ENCODE measurements around the gene CDX1. TPM values are rescaled to one million over a fixed set of nuclear protein-coding genes. Genes with fewer than 3 reads are reported as not detected.

The CDX1 gene
- total RNA-seq, 2 donors from 2014 or later, result 299 to 498 TPM

DNA sequence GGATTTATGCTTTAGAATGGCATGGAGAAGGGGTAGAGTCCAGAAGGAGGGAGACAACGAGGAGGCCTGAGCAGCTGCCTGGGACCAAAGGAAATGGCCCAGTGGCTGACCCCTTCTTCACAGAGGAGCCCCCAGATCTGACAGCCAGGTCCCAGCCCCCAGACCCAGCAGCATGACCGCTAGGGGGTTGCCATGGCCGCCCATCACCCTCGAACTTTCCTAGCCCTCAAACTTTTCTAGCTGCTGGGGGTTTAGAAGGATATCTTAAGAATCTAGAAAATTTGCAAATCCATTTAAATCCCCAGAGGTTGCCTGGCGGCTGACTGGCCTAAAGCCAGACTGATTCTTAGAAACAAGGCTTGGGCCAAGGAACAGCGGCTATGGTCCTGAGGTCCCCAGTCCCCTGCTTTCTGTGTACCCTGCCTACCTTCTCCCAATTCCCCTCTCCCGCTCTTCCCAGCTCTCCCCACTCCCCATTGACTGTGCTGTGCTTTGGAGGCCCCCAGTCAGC, 11.9 kb upstream of the CDX1 start:
- TF ChIP-seq, protein P1, sequence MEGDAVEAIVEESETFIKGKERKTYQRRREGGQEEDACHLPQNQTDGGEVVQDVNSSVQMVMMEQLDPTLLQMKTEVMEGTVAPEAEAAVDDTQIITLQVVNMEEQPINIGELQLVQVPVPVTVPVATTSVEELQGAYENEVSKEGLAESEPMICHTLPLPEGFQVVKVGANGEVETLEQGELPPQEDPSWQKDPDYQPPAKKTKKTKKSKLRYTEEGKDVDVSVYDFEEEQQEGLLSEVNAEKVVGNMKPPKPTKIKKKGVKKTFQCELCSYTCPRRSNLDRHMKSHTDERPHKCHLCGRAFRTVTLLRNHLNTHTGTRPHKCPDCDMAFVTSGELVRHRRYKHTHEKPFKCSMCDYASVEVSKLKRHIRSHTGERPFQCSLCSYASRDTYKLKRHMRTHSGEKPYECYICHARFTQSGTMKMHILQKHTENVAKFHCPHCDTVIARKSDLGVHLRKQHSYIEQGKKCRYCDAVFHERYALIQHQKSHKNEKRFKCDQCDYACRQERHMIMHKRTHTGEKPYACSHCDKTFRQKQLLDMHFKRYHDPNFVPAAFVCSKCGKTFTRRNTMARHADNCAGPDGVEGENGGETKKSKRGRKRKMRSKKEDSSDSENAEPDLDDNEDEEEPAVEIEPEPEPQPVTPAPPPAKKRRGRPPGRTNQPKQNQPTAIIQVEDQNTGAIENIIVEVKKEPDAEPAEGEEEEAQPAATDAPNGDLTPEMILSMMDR (IDR thresholded peaks at IDR 0.05), result no peak
- Histone ChIP-seq H3K9ac (ENCODE audit: low read depth in 2 of 2, low read length in 2 of 2) (peak overlapping the region; percentile 49 to 66), H3K4me3 (peak overlapping the region; percentile 11), H3K36me3 (no peaks in the 10 kb centered on the region), H3K27ac (peak overlapping the region; percentile 73), H3K4me1 (no peaks in the 10 kb centered on the region), H3K9me3 (no peaks in the 10 kb centered on the region), H3K27me3 (no peaks in the 10 kb centered on the region)
- intact Hi-C loops (cut with DNase I), result no loop called here
- DNase-seq, result no peak

DNA sequence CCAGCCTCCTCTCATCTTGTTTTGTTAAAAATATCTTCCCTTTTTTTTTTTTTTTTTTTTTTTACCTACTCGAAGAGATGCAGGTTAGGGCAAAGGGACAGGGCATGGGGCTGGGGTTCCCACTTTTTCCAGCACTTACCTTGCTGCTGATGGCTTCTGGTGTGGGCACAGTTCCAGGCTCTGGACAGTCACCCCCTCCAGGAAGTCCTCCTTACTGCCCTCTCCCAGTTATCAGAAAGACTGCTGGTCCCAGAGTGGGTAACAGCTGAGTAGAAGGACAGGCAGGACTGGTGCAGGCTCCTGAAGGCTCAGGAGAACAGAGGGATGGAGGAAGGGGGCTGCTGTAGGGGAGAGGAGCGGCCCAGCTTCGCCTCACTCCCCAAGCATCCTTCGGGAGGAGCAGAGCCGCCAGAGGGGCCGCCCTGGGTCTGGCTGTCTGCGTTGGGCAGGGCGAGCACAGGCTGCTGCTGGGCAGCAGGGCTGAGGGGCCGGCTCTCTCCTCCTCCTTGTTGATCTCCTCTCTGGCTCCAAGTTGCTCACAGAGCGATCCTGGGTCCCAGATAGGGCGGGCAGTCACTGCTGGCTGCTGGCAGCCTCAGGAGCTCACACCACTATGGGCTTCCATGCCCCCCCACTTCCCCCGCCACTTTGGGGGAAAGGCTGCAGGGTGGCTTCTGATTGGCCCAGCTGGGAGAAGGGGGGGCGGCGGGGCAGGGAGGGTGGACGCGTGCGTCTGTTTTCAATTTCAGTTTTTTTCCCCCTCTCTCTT, 11.1 kb upstream of the CDX1 start, which contains the start of gene PDGFRB:
Gene PDGFRB (minus strand): TSS at position 588 of the 769 bp plus-strand sequence. CDS start 18,798 bp downstream, outside the sequence.
- DNase-seq, result peak; percentile 74

DNA sequence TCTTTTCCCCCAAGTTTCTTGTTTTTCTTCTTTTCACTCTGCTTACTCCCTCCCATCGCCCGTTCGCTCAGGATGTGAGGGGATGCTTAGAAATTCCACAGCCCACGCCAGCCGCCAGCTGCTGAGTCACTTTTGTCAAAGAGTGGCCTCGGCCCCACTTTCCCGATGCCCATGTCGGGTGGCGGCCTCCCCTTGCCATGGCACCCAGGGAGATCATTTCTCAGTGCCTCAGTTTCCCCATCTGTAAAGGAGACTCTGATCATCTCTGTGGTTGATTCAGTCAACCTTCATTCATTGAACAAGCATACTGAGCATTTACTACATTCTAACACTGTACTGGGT, 10.6 kb upstream of the CDX1 start:
- Histone ChIP-seq H3K27me3 (no peaks in the 10 kb centered on the region), H3K4me1 (no peaks in the 10 kb centered on the region), H3K9ac (ENCODE audit: low read depth in 2 of 2, low read length in 2 of 2) (peak overlapping the region in 1 of 2 donors; percentile 14), H3K4me3 (no peak overlapping the region), H3K36me3 (no peaks in the 10 kb centered on the region), H3K27ac (peak overlapping the region; percentile 73), H3K9me3 (no peaks in the 10 kb centered on the region)
- intact Hi-C loops (cut with DNase I), result no loop called here
- no peak for DNase-seq
- TF ChIP-seq, protein P1 (IDR thresholded peaks at IDR 0.05), result no peak

More for the DNA sequence above, 11.1 kb upstream of the CDX1 start, which contains the start of gene PDGFRB:
- intact Hi-C loops (cut with DNase I), result no loop called here
- Histone ChIP-seq H3K27me3 (no peaks in the 10 kb centered on the region), H3K9me3 (no peaks in the 10 kb centered on the region), H3K4me1 (no peaks in the 10 kb centered on the region), H3K4me3 (peak within 1 kb of the TSS; percentile 25), H3K9ac (ENCODE audit: low read depth in 2 of 2, low read length in 2 of 2) (peak within 1 kb of the TSS; percentile 49 to 66), H3K27ac (peak within 1 kb of the TSS; percentile 73), H3K36me3 (no peaks in the 10 kb centered on the region)
- TF ChIP-seq, protein P1 (IDR thresholded peaks at IDR 0.05), result no peak

DNA sequence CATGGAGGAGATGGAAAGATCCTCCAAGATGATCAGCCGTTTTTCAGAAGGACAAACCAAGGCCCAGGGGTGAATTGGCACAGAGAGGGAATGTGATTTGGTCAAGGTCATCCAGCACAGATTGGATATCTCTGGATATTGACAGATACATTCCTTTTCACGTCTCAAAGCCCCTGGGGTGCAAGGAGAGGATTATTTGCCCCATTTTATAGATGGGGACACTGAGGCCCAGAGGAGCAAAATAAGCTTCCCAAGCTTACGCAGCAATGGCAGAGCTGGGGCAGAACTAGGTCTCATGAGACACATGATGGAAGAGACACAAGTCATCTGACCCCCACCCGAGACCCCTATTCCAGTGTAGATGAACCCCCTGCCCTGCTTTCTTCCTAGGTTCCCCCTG, 10.0 kb upstream of the CDX1 start:
- Histone ChIP-seq H3K9me3 (no peaks in the 10 kb centered on the region), H3K4me3 (no peak overlapping the region), H3K27ac (peak overlapping the region; percentile 73), H3K9ac (ENCODE audit: low read depth in 2 of 2, low read length in 2 of 2) (peak overlapping the region in 1 of 2 donors; percentile 14), H3K4me1 (no peaks in the 10 kb centered on the region), H3K36me3 (no peaks in the 10 kb centered on the region), H3K27me3 (no peaks in the 10 kb centered on the region)
- TF ChIP-seq, protein P1 (IDR thresholded peaks at IDR 0.05), result no peak
- DNase-seq, result no peak
- intact Hi-C loops (cut with DNase I), result no loop called here

DNA sequence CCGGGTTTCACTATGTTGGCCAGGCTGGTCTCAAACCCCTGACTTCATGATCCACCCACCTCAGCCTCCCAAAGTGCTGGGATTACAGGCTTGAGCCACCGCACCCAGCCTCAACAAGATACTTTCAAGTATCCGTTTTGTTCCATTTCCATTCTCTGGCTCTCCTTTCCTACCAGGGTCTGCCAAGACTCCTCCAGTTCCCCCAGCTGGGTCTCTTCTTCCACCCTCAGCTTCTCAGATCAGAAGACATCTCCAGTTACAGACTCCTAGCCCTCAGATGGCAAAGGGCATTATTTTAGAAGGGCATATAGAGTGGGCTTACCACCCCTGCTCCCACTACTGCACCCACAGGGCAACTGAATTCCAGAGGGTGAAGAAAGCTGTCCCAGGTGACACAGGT, 9.4 kb upstream of the CDX1 start:
- H3K9ac ChIP-seq (ENCODE audit: low read depth in 2 of 2, low read length in 2 of 2), result no peak overlapping the region
- no peaks in the 10 kb centered on the region for H3K9me3 ChIP-seq
- no peaks in the 10 kb centered on the region for H3K4me1 ChIP-seq
- H3K36me3 ChIP-seq, result no peaks in the 10 kb centered on the region
- peak overlapping the region; percentile 73 for H3K27ac ChIP-seq
- no peak for DNase-seq
- intact Hi-C loops (cut with DNase I), result no loop called here
- H3K27me3 ChIP-seq, result no peaks in the 10 kb centered on the region
- TF ChIP-seq, protein P1 (IDR thresholded peaks at IDR 0.05), result no peak
- no peak overlapping the region for H3K4me3 ChIP-seq

Data from colonic mucosa (tissue), 4 donors.